Stimulated activated effector memory CD8-positive, alpha-beta T cell treated with anti-CD3 and anti-CD28 coated beads, Interleukin-12 subunit alpha, Interleukin-12 subunit beta, amount 100 ng/mL, for 72 hours (primary cell): Measurements from ENCODE around the gene CNTN4.
A peak's percentile ranks its signal among the peaks of the same experiment; 100 is the strongest.
"Not testable (repeated sequence)": the region's sequence is repeated elsewhere in the genome, so short reads cannot be mapped to it uniquely, and the experiment has no call there.

Experiments used
- ATAC-seq: fragments of 150-1000 bp; cut with Tn5 transposase; 2 replicates; pipeline ENCODE4 v1.10.0; 2021
- DNase-seq, 2 donors: peaks; one replicate each; pipeline ENCODE4 v3.0.0; 2021 to 2022; ENCODE audit warnings: low spot score in 2 of 2
- H3K27ac Mint-ChIP-seq: one replicate; pipeline ENCODE4 v1.8.0; 2022; ENCODE audit warnings: mild to moderate bottlenecking, mixed read lengths
- H3K36me3 Mint-ChIP-seq: one replicate; pipeline ENCODE4 v1.8.0; 2022; ENCODE audit warnings: mild to moderate bottlenecking, mixed read lengths
- H3K4me1 Mint-ChIP-seq: one replicate; pipeline ENCODE4 v1.8.0; 2022; ENCODE audit warnings: mixed read lengths
- H3K4me3 Mint-ChIP-seq: one replicate; pipeline ENCODE4 v1.8.0; 2022; ENCODE audit warnings: mild to moderate bottlenecking, mixed read lengths
- H3K9me3 Mint-ChIP-seq: one replicate; pipeline ENCODE4 v1.8.0; 2022; ENCODE audit warnings: mixed read lengths

Gene CNTN4

DNA sequence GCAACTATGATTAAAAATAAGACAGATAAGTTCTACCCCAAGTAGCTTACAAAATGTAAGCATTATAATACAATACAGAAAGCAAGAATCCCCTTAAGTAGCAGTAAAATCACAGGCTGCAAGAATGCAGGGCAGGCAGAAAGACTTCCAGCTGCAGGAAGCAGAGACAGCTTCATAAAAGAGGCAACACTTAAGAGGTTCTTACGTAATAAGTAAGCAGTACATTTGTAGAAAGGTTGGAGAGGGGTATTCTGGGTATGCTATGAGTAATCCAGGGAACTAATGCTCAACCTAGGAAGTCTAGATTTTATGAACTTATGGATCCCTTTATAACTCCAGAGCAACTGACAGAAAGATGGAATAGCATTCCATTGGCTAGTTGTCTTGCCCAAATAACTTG, 859.9 kb downstream of the CNTN4 start:
- no peak overlapping the region for H3K4me3 Mint-ChIP-seq
- no peaks in the 10 kb centered on the region for H3K9me3 Mint-ChIP-seq
- H3K4me1 Mint-ChIP-seq: no peaks in the 10 kb centered on the region
- ATAC-seq (no peak), DNase-seq (no peak)
- H3K36me3 Mint-ChIP-seq: no peaks in the 10 kb centered on the region
- no peak overlapping the region for H3K27ac Mint-ChIP-seq

GRCh38 chr3:2961576-2961975, 862.9 kb downstream of the CNTN4 start:
- H3K4me1 Mint-ChIP-seq: no peaks in the 10 kb centered on the region
- H3K9me3 Mint-ChIP-seq: no peaks in the 10 kb centered on the region
- no peak overlapping the region for H3K27ac Mint-ChIP-seq
- ATAC-seq (no peak), DNase-seq (no peak)
- H3K36me3 Mint-ChIP-seq: no peaks in the 10 kb centered on the region
- H3K4me3 Mint-ChIP-seq: no peak overlapping the region

DNA sequence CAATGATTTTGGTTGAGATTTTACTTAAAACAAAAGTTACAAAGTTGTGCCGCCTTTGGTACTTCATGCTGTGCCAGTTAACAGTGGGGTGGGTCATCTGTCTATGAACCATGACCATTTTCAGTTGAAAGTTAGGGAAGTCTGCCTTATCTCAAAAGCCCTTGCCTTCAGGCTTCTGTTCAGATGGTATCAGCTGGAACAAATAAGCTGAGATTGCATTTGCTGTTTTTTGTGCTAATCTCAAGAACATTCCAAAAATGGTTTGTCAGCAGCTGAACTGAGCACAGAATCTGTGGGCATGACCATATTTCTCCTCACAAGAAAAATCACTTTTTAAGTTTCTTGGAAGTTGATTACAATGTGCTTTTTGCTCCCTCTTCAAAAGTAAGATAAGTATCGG, 869.2 kb downstream of the CNTN4 start:
- DNase-seq (no peak), ATAC-seq (no peak)
- Mint-ChIP-seq H3K4me1 (no peaks in the 10 kb centered on the region), H3K27ac (no peak overlapping the region), H3K36me3 (no peaks in the 10 kb centered on the region), H3K9me3 (no peaks in the 10 kb centered on the region), H3K4me3 (no peak overlapping the region)

- Mint-ChIP-seq H3K4me3 (no peak overlapping the region), H3K4me1 (no peaks in the 10 kb centered on the region), H3K36me3 (no peaks in the 10 kb centered on the region), H3K27ac (no peak overlapping the region), H3K9me3 (no peaks in the 10 kb centered on the region)
- ATAC-seq (peak; percentile 70), DNase-seq (no peak)
Observed at GRCh38 chr3:2968475-2968874, 869.8 kb downstream of the CNTN4 start.

DNA sequence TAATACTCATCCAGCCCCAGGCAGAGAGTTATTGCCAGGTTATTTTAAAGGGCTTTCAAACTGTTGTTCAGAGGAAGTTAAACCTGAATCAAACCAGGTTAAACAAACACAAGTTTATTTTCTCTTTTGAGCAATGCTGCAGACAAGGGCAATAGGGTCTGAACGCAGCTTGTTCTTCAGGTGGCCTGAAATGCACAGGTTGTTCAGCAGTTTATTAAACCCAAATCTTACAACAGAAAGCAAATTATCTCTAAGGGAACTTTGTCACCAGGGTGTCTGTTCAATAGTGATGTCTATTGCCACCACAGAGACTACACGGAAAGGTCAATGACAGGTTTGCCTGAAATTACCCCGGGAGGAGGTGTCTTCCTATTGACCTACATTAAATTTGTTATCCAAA, 877.5 kb downstream of the CNTN4 start:
- H3K27ac Mint-ChIP-seq: no peak overlapping the region
- no peak overlapping the region for H3K4me3 Mint-ChIP-seq
- no peaks in the 10 kb centered on the region for H3K36me3 Mint-ChIP-seq

DNA sequence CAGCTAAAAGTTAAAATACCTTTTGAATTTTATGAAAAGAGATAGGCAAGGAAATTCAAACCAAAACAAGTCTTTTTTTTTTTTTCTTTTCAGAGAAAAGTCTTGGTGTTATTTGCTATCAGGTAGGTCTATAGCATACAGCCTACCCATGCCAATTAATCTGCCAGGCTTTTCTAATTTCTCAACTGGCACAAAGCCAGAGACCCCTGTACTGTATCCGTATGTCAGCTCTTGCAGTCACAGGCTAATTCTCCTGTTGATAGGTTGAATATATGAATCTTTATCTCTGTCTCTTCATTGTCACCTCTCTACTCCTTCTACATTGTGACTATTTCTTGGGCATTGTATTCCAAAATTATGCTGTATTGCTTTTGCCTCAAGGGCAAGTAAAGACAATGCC, 878.1 kb downstream of the CNTN4 start:
- Mint-ChIP-seq H3K27ac (no peak overlapping the region), H3K4me3 (no peak overlapping the region), H3K9me3 (no peaks in the 10 kb centered on the region), H3K36me3 (no peaks in the 10 kb centered on the region), H3K4me1 (no peaks in the 10 kb centered on the region)
- DNase-seq (no peak), ATAC-seq (no peak)

More for the DNA sequence above, 877.5 kb downstream of the CNTN4 start:
- no peaks in the 10 kb centered on the region for H3K4me1 Mint-ChIP-seq
- no peaks in the 10 kb centered on the region for H3K9me3 Mint-ChIP-seq
- ATAC-seq (no peak), DNase-seq (no peak)

DNA sequence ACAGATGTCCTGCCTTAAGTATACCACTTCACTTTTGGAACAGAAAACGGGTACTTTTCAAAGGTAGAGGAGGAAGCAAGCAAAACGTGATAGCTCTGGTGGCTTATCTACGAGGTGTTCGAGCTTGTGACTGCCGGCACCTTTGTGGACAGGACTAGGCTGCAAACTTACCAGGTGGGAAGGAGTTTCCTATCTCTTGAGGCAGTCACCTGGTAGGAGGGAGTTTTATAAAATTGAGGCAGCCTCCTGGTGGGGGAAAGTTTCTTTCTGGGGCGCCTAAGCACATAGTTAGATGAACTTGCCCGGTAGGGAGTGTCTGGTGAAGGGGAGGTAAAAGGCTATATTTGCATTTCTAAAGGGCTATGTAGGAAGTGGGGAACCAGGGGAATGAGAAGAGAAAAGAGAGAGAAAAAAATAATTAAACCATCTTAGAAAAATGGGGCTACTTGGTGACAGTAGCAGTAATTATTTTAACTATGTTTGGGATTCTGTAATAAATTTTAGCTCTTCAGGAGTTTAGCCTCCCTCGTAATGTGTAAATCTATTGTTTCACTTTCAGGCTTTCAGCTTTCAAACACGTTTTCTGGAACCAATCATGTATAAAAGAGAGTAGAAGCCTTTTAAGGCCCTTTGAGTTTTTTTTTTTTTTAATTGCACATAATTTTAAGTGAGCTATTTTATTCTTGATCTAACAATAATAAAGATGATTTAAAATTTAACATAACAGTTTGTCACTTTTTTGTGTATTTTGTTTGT, 880.5 kb downstream of the CNTN4 start:
- ATAC-seq (no peak), DNase-seq (no peak)
- no peaks in the 10 kb centered on the region for H3K4me1 Mint-ChIP-seq
- no peaks in the 10 kb centered on the region for H3K9me3 Mint-ChIP-seq
- H3K4me3 Mint-ChIP-seq: no peak overlapping the region
- H3K27ac Mint-ChIP-seq: no peak overlapping the region
- H3K36me3 Mint-ChIP-seq: no peaks in the 10 kb centered on the region

DNA sequence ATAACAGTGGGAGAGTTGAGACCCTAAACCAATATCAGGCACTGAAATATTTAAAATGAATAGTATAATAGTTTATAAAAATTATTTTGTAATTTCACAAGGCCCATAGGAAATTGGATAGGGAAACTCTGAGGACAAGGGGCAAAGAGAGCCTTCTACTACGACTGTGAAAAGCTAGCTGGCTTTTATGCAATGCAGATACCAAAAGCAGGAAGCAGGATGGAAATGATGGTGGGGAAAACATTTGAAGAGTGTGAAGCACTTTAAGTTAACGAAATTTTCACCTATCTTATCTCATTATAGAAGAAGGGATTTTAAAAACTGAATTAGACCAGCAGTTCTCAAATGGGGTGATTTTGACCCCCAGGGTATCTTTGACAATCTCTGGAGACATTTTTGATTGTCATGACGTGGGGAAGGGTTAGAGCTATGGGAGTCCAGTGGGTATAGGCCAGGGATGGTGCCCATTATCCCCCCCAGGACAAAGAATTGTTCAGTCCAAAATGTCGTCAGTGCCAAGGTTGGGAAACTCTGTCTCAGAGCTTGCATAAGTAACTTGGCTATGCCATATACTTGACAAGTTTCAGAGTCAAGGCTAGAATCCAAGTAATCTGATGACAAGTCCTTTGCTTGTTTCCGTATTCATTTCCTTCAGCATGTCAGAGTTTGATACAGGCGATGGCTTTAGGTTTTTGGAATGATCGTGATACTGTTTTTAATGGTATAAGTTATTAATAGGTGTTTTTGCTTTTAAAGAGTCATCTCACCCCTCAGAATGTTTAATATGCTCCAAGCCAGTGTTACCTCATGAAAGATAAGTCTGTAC, 885.6 kb downstream of the CNTN4 start:
- no peaks in the 10 kb centered on the region for H3K9me3 Mint-ChIP-seq
- DNase-seq (no peak), ATAC-seq (no peak)
- H3K36me3 Mint-ChIP-seq: no peaks in the 10 kb centered on the region
- no peaks in the 10 kb centered on the region for H3K4me1 Mint-ChIP-seq
- H3K4me3 Mint-ChIP-seq: no peak overlapping the region
- H3K27ac Mint-ChIP-seq: no peak overlapping the region

GRCh38 chr3:2984831-2985220, 886.2 kb downstream of the CNTN4 start:
- Mint-ChIP-seq H3K9me3 (no peaks in the 10 kb centered on the region), H3K4me3 (no peak overlapping the region), H3K36me3 (no peaks in the 10 kb centered on the region), H3K27ac (no peak overlapping the region), H3K4me1 (no peaks in the 10 kb centered on the region)
- ATAC-seq (no peak), DNase-seq (no peak)

DNA sequence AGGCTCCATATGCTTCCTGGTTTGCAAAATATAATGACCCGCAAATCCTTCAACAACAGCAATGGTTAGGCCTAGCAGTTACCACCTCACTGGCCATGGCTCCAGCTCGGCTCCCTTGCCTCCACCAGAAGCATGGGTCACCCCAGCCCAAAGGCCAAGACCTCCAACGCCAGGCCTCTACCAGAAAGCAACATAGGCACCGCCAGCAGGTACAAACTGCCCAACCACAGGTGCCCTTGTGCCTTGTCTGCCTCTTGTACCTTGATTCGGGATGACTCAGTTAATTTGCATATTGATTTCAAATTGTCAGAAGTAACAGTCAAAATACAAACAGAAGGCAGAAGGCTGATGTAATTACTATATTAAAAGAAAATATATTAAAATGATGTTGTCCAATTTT, 886.8 kb downstream of the CNTN4 start:
- no peak overlapping the region for H3K4me3 Mint-ChIP-seq
- H3K4me1 Mint-ChIP-seq: no peaks in the 10 kb centered on the region
- no peak overlapping the region for H3K27ac Mint-ChIP-seq
- no peak for DNase-seq
- no peaks in the 10 kb centered on the region for H3K36me3 Mint-ChIP-seq
- ATAC-seq: no peak
- H3K9me3 Mint-ChIP-seq: no peaks in the 10 kb centered on the region

DNA sequence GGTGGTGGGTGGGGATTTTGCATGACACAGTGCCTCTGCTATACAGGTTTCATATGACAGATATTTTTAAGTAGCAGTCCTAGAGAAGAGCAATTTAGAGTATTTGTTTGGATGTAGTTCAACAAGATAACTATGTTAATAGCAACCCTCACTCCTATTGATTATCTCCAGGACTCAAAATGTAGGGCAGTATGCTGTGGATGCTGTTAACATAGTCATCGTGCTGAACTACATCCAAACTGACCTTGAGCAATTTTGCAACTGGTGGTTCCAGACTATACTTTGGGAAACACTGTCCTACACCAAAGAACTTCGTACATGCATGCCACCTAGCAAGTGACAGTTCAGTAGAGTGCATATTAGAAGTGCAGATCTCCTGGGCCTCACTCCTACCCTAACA, 893.9 kb downstream of the CNTN4 start:
- no peaks in the 10 kb centered on the region for H3K36me3 Mint-ChIP-seq
- H3K4me1 Mint-ChIP-seq: no peaks in the 10 kb centered on the region
- ATAC-seq (no peak), DNase-seq (no peak)
- H3K27ac Mint-ChIP-seq: no peak overlapping the region
- H3K4me3 Mint-ChIP-seq: no peak overlapping the region
- H3K9me3 Mint-ChIP-seq: no peaks in the 10 kb centered on the region

- DNase-seq, ATAC-seq, H3K4me1 Mint-ChIP-seq, H3K9me3 Mint-ChIP-seq, H3K27ac Mint-ChIP-seq, H3K36me3 Mint-ChIP-seq, H3K4me3 Mint-ChIP-seq: not testable (repeated sequence)
Observed at GRCh38 chr3:2993130-2993529, 894.5 kb downstream of the CNTN4 start.

DNA sequence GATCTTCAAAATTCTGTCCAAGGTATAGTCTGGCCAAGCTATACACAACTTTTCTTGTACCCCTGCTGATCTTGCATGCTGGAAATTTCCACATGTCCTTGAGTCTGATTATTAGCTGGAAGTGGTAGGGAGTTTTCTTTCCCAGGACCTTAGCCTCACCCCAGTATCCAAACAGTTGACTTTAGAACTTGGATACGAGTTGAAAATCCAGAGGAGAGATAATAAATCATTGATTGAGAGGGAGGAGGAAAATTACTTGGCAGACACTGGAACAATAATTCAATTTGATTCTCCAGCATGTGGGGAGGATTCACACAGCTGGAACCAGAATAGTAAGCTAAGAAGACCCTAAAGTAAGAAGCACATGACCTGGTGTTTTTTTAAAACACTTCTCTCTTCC, 895.1 kb downstream of the CNTN4 start:
- Mint-ChIP-seq H3K27ac (no peak overlapping the region), H3K4me1 (no peaks in the 10 kb centered on the region), H3K36me3 (no peaks in the 10 kb centered on the region), H3K4me3 (no peak overlapping the region), H3K9me3 (no peaks in the 10 kb centered on the region)
- ATAC-seq: no peak
- no peak for DNase-seq

DNA sequence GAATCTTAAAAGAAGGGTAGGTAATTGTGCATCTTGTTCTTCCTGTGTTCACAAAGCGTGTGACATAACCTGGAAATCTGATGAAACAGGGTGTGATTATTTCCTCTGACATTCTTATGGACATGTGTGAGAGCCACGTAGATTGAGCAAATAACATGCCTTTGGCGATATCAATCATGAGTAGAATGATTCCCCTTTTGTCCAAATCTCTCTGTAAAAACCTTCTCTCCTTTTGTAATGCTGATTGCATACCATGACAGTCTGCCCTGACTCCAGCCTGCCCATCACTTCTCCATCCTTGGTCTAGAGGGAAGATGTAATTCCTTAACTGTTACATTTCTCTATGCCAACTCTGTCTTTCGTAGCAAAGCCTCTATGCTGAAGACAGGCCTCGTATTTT, 896.5 kb downstream of the CNTN4 start:
- Mint-ChIP-seq H3K27ac (no peak overlapping the region), H3K36me3 (no peaks in the 10 kb centered on the region), H3K4me1 (no peaks in the 10 kb centered on the region), H3K9me3 (no peaks in the 10 kb centered on the region), H3K4me3 (no peak overlapping the region)
- no peak for ATAC-seq
- no peak for DNase-seq

- Mint-ChIP-seq H3K4me1 (no peaks in the 10 kb centered on the region), H3K4me3 (no peak overlapping the region), H3K36me3 (no peaks in the 10 kb centered on the region), H3K9me3 (no peaks in the 10 kb centered on the region), H3K27ac (no peak overlapping the region)
- no peak for DNase-seq
- no peak for ATAC-seq
Observed at GRCh38 chr3:3005146-3005744, 906.6 kb downstream of the CNTN4 start.
